GM20000 (cell line): Measurements from ENCODE around the gene EXOC6B.

Experiments used
- DNase-seq: peaks from one replicate; pipeline ENCODE4 v3.0.0; 2012; ENCODE audit warnings: low spot score
- TF ChIP-seq, protein P1 (sequence below): IDR thresholded peaks from 2 replicates; pipeline ENCODE4 v1.5.1; 2012; ENCODE audit warnings: mild to moderate bottlenecking, control low read depth; ENCODE audit errors: extremely low read depth, missing control alignments

Gene EXOC6B

DNA sequence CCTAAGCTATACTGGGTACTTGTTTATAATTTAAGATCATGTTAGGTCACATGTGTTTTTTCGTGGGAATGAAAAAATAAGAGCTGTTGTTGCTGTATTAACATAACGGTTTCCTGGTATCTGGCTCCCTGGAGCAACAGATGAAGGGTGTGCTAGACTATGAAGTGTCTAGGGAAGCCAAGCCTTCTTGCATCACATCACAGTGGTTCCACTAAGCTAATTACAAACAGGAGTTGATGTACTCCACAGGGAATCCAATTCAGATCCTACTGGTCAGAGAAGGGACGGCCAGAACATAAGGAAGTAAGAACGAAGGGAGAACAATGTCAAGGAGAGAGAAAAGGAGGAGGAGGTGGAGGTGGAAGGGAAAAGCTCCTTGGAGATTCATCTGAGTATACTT, 485.2 kb downstream of the EXOC6B start:
- no peak for DNase-seq
- TF ChIP-seq, protein P1, sequence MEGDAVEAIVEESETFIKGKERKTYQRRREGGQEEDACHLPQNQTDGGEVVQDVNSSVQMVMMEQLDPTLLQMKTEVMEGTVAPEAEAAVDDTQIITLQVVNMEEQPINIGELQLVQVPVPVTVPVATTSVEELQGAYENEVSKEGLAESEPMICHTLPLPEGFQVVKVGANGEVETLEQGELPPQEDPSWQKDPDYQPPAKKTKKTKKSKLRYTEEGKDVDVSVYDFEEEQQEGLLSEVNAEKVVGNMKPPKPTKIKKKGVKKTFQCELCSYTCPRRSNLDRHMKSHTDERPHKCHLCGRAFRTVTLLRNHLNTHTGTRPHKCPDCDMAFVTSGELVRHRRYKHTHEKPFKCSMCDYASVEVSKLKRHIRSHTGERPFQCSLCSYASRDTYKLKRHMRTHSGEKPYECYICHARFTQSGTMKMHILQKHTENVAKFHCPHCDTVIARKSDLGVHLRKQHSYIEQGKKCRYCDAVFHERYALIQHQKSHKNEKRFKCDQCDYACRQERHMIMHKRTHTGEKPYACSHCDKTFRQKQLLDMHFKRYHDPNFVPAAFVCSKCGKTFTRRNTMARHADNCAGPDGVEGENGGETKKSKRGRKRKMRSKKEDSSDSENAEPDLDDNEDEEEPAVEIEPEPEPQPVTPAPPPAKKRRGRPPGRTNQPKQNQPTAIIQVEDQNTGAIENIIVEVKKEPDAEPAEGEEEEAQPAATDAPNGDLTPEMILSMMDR = no peak

DNA sequence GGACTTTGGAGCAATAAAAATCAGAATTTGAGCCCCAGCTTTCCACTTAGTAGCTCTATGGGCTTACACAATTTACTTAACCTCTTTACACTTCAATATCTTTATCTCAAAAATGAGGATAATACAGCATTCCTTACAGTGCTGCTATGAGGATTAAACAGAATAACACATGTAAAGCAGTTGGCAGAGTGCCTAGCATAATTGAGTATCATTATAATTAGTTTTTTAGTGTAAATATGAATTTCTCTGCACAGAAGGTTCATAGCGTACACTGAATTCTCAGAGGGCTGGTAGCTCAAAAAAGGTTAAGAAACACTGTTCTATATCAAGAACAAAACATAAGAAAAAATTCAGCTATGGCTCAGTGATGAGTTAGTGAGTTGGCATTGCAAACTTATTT, 487.8 kb downstream of the EXOC6B start:
- no peak for DNase-seq
- TF ChIP-seq, protein P1 = no peak

DNA sequence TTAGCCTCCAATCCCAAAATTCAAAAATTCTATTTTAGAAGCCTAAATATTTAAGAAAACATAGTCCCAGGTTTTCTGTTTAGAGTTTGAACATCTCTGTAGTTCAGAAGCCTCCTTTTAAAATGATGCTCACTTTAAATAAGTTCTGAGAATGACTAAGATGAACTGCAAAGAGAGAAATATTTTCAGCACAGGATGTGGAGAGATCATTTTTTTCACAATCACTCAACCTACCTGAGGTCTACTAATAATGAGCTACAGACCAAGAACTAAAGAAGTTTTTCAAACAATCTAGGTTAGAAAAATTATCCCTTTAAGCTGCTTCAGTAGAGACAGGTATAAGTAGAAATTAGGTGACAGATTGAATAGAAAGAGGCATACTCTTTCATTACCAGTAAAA, 493.1 kb downstream of the EXOC6B start:
- no peak for DNase-seq
- TF ChIP-seq, protein P1 = no peak

DNA sequence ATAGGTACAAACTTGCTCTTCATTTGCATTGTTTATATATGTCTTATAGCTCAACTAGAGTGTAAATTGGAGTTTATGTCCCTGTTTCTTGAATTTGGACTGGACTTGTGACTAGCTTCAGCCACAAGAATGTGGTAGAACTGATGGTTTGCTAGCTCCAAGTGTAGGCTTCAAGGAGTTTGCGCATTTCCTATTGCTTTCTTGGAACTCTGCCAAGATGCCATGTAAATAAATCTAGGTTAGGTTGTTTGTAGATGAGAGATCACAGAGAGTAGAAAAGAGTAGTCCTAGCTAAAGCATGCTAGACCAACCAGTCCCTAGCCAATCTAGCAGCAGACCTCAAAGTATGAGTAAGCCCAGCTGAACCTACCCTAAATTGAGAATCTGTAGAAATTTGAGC, 495.2 kb downstream of the EXOC6B start:
- no peak for DNase-seq
- TF ChIP-seq, protein P1 = no peak

DNA sequence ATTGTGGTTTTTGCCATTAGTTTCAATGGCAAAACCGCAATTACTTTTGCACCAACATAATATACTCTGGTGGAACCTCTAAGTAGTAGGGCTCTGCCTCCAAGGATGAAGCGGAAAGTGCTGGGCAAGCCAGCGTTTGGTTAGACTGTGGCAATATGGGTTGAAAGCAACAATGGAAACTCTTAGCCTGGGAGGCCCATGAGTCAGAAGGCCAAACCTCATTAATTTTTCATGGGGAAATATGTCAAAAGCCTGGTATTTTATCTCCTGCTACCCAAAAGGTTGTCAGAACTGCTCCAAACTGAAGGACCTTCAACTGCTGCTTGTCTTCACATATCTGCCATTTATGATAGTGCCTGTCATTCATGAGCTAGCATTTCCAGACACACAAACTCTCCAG, 499.1 kb downstream of the EXOC6B start:
- no peak for DNase-seq

DNA sequence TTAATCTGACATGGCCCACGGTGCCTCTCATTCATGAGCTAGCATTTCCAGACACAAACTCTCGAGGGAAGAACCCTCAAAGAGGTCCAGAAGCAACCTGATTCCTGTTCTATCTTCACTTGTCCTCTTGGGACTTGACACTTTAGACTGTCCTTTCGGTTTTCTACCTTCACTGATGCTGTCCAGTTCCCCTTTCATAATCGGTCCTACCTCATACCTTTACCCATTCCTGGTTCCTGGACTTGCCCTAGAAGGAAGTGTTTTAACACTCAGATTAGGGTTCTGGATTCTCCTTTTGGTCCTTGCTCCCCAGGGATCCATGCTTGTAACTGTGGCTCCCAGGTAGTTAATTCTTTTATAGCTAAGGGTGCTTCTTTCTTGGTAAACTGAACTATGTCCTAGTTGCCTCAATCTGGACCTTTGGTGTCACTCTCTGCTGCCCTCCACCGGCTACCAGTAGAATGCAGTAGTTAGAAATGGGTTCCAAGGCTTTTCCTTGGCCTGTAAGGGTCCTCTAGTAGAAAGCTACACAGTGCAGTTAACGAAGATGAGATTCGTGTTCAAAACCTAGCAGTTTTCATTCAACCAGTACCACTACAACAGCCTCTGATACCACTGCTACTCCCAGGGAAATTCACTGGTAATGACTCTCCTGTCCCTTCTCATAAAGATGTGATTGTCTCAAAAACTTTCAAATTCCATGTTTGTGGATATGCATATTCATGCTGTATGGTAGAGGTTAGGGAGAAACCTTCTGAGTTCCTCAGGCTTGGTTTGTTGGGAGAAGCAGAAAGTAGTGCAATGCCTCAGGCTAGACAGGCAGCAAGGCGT, 500.0 kb downstream of the EXOC6B start:
- TF ChIP-seq, protein P1 = peak; percentile 73
- peak; percentile 14 for DNase-seq

More for the DNA sequence above, 499.1 kb downstream of the EXOC6B start:
- TF ChIP-seq, protein P1 = no peak

DNA sequence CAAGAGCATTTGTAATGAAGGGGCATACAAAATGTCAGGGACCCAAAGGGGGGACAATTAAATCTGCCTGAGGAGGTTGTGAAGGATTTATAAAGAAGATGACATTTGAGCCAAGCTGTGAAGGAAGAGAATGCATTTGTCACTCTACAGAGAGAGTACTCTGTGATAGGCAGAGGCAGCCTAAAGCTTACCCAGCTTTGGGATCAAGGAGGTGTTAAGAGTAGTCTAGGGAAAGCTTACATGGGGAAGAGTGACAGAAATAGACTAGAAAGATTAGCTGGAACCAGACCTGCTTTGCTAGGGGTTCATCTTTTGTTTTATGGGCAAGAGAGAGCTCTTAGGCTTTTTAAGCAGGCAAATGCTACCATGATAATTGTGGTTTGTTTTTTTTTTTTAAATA, 509.1 kb downstream of the EXOC6B start:
- DNase-seq = no peak
- TF ChIP-seq, protein P1 = no peak
